Peyer's patch (tissue), 4 donors: ENCODE measurements around the gene STMND1. TPM values are rescaled to one million over a fixed set of nuclear protein-coding genes. Genes with fewer than 3 reads are reported as not detected.
A peak's percentile ranks its signal among the peaks of the same experiment; 100 is the strongest.

Experiments
- DNase-seq, 3 donors: peaks; one replicate each; pipeline ENCODE4 v3.0.0-alpha.2; 2017 to 2019
- H3K27ac ChIP-seq, 4 donors: fragments of 200-600 bp; sonication (generic); one replicate each; pipeline ENCODE4 v1.5.1; 2016 to 2019
- H3K27me3 ChIP-seq, 2 donors: fragments of 200-600 bp; sonication (generic); one replicate each; pipeline ENCODE4 v1.5.1; 2019
- H3K36me3 ChIP-seq, 3 donors: fragments of 200-600 bp; sonication (generic); one replicate each; pipeline ENCODE4 v1.5.1; 2016 to 2019
- H3K4me1 ChIP-seq, 4 donors: fragments of 200-600 bp; sonication (generic); one replicate each; pipeline ENCODE4 v1.5.1; 2016 to 2019
- H3K4me3 ChIP-seq, 4 donors: fragments of 200-600 bp; sonication (generic); 1 replicate in 3 of 4; 2 replicates in 1 of 4; pipeline ENCODE4 v1.5.1; 2016 to 2019; ENCODE audit warnings: mild to moderate bottlenecking in 1 of 4
- H3K9me3 ChIP-seq, 4 donors: fragments of 200-600 bp; sonication (generic); one replicate each; pipeline ENCODE4 v1.5.1; 2016 to 2019; ENCODE audit warnings: mild to moderate bottlenecking in 1 of 4
- CTCF ChIP-seq, 6 experiments: fragments of 450-650 bp in 4 of 6; fragments of 200-600 bp in 2 of 6; sonication (generic) in 1 of 6; IDR thresholded peaks; one replicate each; pipeline ENCODE4 v1.5.1; 2017 to 2019; ENCODE audit warnings: antibody characterized with exemption in 6 of 6, mild to moderate bottlenecking in 3 of 6, moderate library complexity in 1 of 6
- POLR2A ChIP-seq, 2 donors: fragments of 450-650 bp; IDR thresholded peaks; one replicate each; pipeline ENCODE4 v1.5.1; 2017; ENCODE audit warnings: antibody characterized with exemption in 2 of 2, mild to moderate bottlenecking in 2 of 2, moderate library complexity in 2 of 2
- total RNA-seq, 4 donors: library from RNA; depleted of rRNA; stranded (reverse); fragments of >200 nt; gene quantifications; one replicate each; pipeline ENCODE4 v1.1.0, GENCODE V29; 2016

STMND1 gene
- total RNA-seq, 4 donors from 2014 or later = not detected

GRCh38 chr6:17161076-17161475, 59.2 kb downstream of the STMND1 start:
- no peak for TF ChIP-seq CTCF (IDR thresholded peaks at IDR 0.05)
- TF ChIP-seq POLR2A (IDR thresholded peaks at IDR 0.05) = no peak
- H3K9me3 ChIP-seq = no peaks in the 10 kb centered on the region
- H3K4me1 ChIP-seq = peaks cover 0 to 10% (median 0%) of the 10 kb centered on the region in 4 donors
- no peak overlapping the region for H3K4me3 ChIP-seq
- no peak overlapping the region for H3K27ac ChIP-seq
- DNase-seq = no peak
- H3K36me3 ChIP-seq = no peaks in the 10 kb centered on the region
- no peaks in the 10 kb centered on the region for H3K27me3 ChIP-seq

- Histone ChIP-seq H3K4me1 (no peaks in the 10 kb centered on the region), H3K27ac (no peak overlapping the region), H3K9me3 (no peaks in the 10 kb centered on the region), H3K27me3 (no peaks in the 10 kb centered on the region), H3K36me3 (no peaks in the 10 kb centered on the region), H3K4me3 (no peak overlapping the region)
- DNase-seq = no peak
- no peak for TF ChIP-seq POLR2A (IDR thresholded peaks at IDR 0.05)
- no peak for TF ChIP-seq CTCF (IDR thresholded peaks at IDR 0.05)
Observed at GRCh38 chr6:17165383-17165782, 63.5 kb downstream of the STMND1 start.

- no peaks in the 10 kb centered on the region for H3K4me1 ChIP-seq
- no peak overlapping the region for H3K4me3 ChIP-seq
- no peak for TF ChIP-seq POLR2A (IDR thresholded peaks at IDR 0.05)
- peak in 3 of 6 experiments; percentile 32 to 50 (median 43) for TF ChIP-seq CTCF (IDR thresholded peaks at IDR 0.05)
- H3K27ac ChIP-seq = no peak overlapping the region
- H3K36me3 ChIP-seq = no peaks in the 10 kb centered on the region
- DNase-seq = peak in 1 of 3 donors; percentile 58
- no peaks in the 10 kb centered on the region for H3K27me3 ChIP-seq
- H3K9me3 ChIP-seq = no peaks in the 10 kb centered on the region
Observed at GRCh38 chr6:17167327-17167979, 65.6 kb downstream of the STMND1 start.

GRCh38 chr6:17169291-17169690, 67.4 kb downstream of the STMND1 start:
- H3K4me1 ChIP-seq = no peaks in the 10 kb centered on the region
- no peak for DNase-seq
- no peak for TF ChIP-seq CTCF (IDR thresholded peaks at IDR 0.05)
- TF ChIP-seq POLR2A (IDR thresholded peaks at IDR 0.05) = no peak
- no peak overlapping the region for H3K27ac ChIP-seq
- H3K9me3 ChIP-seq = no peaks in the 10 kb centered on the region
- no peaks in the 10 kb centered on the region for H3K36me3 ChIP-seq
- no peaks in the 10 kb centered on the region for H3K27me3 ChIP-seq
- H3K4me3 ChIP-seq = no peak overlapping the region

- Histone ChIP-seq H3K27ac (no peak overlapping the region), H3K4me1 (no peaks in the 10 kb centered on the region), H3K4me3 (no peak overlapping the region), H3K9me3 (no peaks in the 10 kb centered on the region), H3K27me3 (no peaks in the 10 kb centered on the region), H3K36me3 (no peaks in the 10 kb centered on the region)
- no peak for DNase-seq
- TF ChIP-seq POLR2A (IDR thresholded peaks at IDR 0.05) (no peak), CTCF (IDR thresholded peaks at IDR 0.05) (no peak)
Observed at GRCh38 chr6:17169711-17170110, 67.9 kb downstream of the STMND1 start.
